ENCODE measurements around the gene LCLAT1. TPM values are rescaled to one million over a fixed set of nuclear protein-coding genes. Genes with fewer than 3 reads are reported as not detected.
"Not testable (repeated sequence)": the region's sequence is repeated elsewhere in the genome, so short reads cannot be mapped to it uniquely, and the experiment has no call there.

Gene LCLAT1
- total RNA-seq, 2 experiments from 2014 or later: 9.2 to 19.6 TPM

GRCh38 chr2:30492619-30493018 is 45.6 kb downstream of the LCLAT1 start:
- Histone ChIP-seq H3K4me1 (ENCODE audit: insufficient read depth, low read length, poor library complexity, severe bottlenecking) (peaks cover 10% of the 10 kb centered on the region), H3K27ac (ENCODE audit: low read depth, low read length, poor library complexity, severe bottlenecking) (no peak overlapping the region), H3K9me3 (ENCODE audit: low read length) (peaks cover 22% of the 10 kb centered on the region; the same call in 1 of the 2 replicates), H4K20me1 (ENCODE audit: insufficient read depth, low read length) (no peaks in the 10 kb centered on the region), H2AFZ (ENCODE audit: low read length) (no peak overlapping the region), H3K36me3 (ENCODE audit: insufficient read depth, low read length) (peaks cover 8% of the 10 kb centered on the region), H3K79me2 (ENCODE audit: insufficient read depth, low read depth, low read length) (no peaks in the 10 kb centered on the region), H3K9me2 (ENCODE audit: insufficient read depth, low read length) (no peaks in the 10 kb centered on the region), H3K4me2 (ENCODE audit: low read length) (no peak overlapping the region), H3K4me3 (ENCODE audit: low read depth, low read length, poor library complexity, severe bottlenecking) (no peak overlapping the region)
- ChIA-PET CTCF (ENCODE audit: unreplicated experiment) (no interaction called here), POLR2A (interaction anchor here (0.7 to 1.8 kb wide), 6 partner anchors 16 to 1359 kb away, joined by 3 to 4 read pairs (median 4); no protein-coding TSS in a partner anchor)
- intact Hi-C loops (cut with micrococcal nuclease; ENCODE audit: unreplicated experiment): no loop called here
- BruUV-seq (replicated peaks): no TSS peak
- no peak for DNase-seq (ENCODE audit: low spot score)
- TF ChIP-seq EZH2phosphoT487 (IDR thresholded peaks at IDR 0.05; ENCODE audit: borderline replicate concordance, low read depth, low read length) (no peak), CTCF (conservative IDR thresholded peaks at IDR 0.05; ENCODE audit: low read length) (no peak)

- no TSS peak for BruUV-seq (replicated peaks)
- H2AFZ ChIP-seq (ENCODE audit: low read length): no peak overlapping the region
Observed at GRCh38 chr2:30493440-30493839, 46.4 kb downstream of the LCLAT1 start.

GRCh38 chr2:30495896-30496295 is 48.9 kb downstream of the LCLAT1 start:
- H3K9me3 ChIP-seq (ENCODE audit: low read length): peaks cover 49% of the 10 kb centered on the region
- H3K4me3 ChIP-seq (ENCODE audit: low read depth, low read length, poor library complexity, severe bottlenecking); H3K79me2 ChIP-seq (ENCODE audit: insufficient read depth, low read depth, low read length); H4K20me1 ChIP-seq (ENCODE audit: insufficient read depth, low read length); H3K4me2 ChIP-seq (ENCODE audit: low read length); intact Hi-C loops (cut with micrococcal nuclease; ENCODE audit: unreplicated experiment); H3K9me2 ChIP-seq (ENCODE audit: insufficient read depth, low read length); H3K27ac ChIP-seq (ENCODE audit: low read depth, low read length, poor library complexity, severe bottlenecking); H2AFZ ChIP-seq (ENCODE audit: low read length); CTCF ChIA-PET (ENCODE audit: unreplicated experiment); H3K4me1 ChIP-seq (ENCODE audit: insufficient read depth, low read length, poor library complexity, severe bottlenecking); BruUV-seq (replicated peaks): not testable (repeated sequence)
- peaks cover 14% of the 10 kb centered on the region for H3K36me3 ChIP-seq (ENCODE audit: insufficient read depth, low read length)
- peak; percentile 39 for DNase-seq (ENCODE audit: low spot score)
- POLR2A ChIA-PET: interaction anchor here (0.6 kb wide), 2 partner anchors 13 to 317 kb away, joined by 3 read pairs; no protein-coding TSS in a partner anchor

More at GRCh38 chr2:30493440-30493839, 46.4 kb downstream of the LCLAT1 start:
- Histone ChIP-seq H3K4me3 (ENCODE audit: low read depth, low read length, poor library complexity, severe bottlenecking) (no peak overlapping the region), H3K36me3 (ENCODE audit: insufficient read depth, low read length) (peaks cover 9% of the 10 kb centered on the region), H4K20me1 (ENCODE audit: insufficient read depth, low read length) (no peaks in the 10 kb centered on the region), H3K9me3 (ENCODE audit: low read length) (peaks cover 30% of the 10 kb centered on the region; the same call in 1 of the 2 replicates), H3K4me1 (ENCODE audit: insufficient read depth, low read length, poor library complexity, severe bottlenecking) (peaks cover 10% of the 10 kb centered on the region), H3K9me2 (ENCODE audit: insufficient read depth, low read length) (no peaks in the 10 kb centered on the region), H3K4me2 (ENCODE audit: low read length) (no peak overlapping the region), H3K79me2 (ENCODE audit: insufficient read depth, low read depth, low read length) (no peaks in the 10 kb centered on the region), H3K27ac (ENCODE audit: low read depth, low read length, poor library complexity, severe bottlenecking) (no peak overlapping the region)
- ChIA-PET CTCF (ENCODE audit: unreplicated experiment) (no interaction called here), POLR2A (interaction anchor here (0.6 kb wide), 1 partner anchor 78 kb away, joined by 3 read pairs; no protein-coding TSS in a partner anchor)
- intact Hi-C loops (cut with micrococcal nuclease; ENCODE audit: unreplicated experiment): no loop called here
- TF ChIP-seq EZH2phosphoT487 (IDR thresholded peaks at IDR 0.05; ENCODE audit: borderline replicate concordance, low read depth, low read length): no peak
- TF ChIP-seq CTCF (conservative IDR thresholded peaks at IDR 0.05; ENCODE audit: low read length): no peak
- no peak for DNase-seq (ENCODE audit: low spot score)

Measured in OCI-LY7 (cell line).